ENCODE measurements around the gene TICAM2. TPM values are rescaled to one million over a fixed set of nuclear protein-coding genes. Genes with fewer than 3 reads are reported as not detected.
"Not testable (repeated sequence)": the region's sequence is repeated elsewhere in the genome, so short reads cannot be mapped to it uniquely, and the experiment has no call there.

TICAM2 gene, protein sequence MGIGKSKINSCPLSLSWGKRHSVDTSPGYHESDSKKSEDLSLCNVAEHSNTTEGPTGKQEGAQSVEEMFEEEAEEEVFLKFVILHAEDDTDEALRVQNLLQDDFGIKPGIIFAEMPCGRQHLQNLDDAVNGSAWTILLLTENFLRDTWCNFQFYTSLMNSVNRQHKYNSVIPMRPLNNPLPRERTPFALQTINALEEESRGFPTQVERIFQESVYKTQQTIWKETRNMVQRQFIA
- 0.36 TPM for polyA plus RNA-seq (2013, experiment 1 of 2)
- polyA plus RNA-seq (2013, experiment 2 of 2), result 0.39 TPM

DNA sequence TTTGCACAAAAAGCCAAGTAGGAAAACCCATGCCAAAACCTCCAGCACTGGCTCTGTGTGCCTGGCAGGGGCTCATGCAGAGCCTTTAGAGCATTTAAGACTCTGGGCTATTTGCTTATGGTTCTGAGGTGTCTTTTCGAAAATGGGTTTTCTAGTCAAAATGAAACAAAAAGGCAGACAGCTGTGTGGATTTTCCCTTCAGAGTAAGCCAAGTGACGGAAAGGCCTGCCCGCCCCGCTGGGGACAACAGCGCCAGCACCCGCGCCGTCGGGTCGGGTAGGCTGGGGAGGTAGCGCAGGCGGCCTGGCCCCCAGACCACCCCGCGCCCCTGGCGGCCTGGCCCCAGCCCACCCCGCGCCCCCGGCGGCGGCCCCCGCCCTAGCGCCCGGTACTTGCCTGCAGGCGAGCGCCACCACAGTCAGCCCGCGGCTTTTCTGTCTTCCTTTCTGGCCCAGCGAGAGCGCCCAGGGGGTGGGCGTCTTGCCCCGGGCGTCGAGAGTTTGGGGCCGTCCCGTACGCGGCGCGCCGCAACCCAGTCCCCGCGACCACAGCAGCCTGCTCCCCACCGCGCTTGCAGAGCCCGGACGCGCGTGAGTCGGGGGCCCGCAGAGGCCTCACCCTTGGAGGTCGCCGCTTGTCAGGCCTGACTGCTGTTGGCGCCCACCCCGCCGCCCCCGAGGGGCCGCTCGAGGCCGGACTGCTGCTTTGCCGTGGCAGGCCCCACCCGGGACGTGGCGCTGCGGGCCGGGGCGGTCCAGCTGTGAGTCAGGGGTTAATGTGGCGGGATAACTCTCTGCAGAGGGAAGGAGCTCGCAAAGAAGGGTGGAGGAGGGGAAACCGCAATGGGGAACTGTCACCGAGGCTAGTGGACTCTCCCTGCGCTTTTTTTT, at the start of gene TICAM2:
Gene TICAM2, minus strand, starts transcription at position 779 of the 890 bp plus-strand sequence. CDS start 21,223 bp downstream, outside the sequence.
- Histone ChIP-seq H3K23ac (ENCODE audit: low read depth, low read length, poor library complexity) (peak within 1 kb of the TSS; percentile 87), H3K79me1 (ENCODE audit: low read depth, low read length) (peaks cover 5% of the 10 kb centered on the region), H4K91ac (ENCODE audit: low read depth, low read length, poor library complexity) (no peak within 1 kb of the TSS), H3K27me3 (ENCODE audit: control insufficient read depth in 3 of 3, insufficient read depth in 3 of 3, low read depth in 1 of 3, low read length in 3 of 3) (no peaks in the 10 kb centered on the region), H3K4ac (ENCODE audit: low read length) (no peak within 1 kb of the TSS), H3K9ac (ENCODE audit: low read depth, low read length, poor library complexity) (peak within 1 kb of the TSS; percentile 83), H3K18ac (ENCODE audit: low read length) (peak within 1 kb of the TSS; percentile 98), H2BK15ac (ENCODE audit: low read length) (peak within 1 kb of the TSS; percentile 95), H2AFZ (ENCODE audit: low read length) (no peak within 1 kb of the TSS), H3K4me2 (ENCODE audit: insufficient read depth, low read length, poor library complexity, severe bottlenecking) (peak within 1 kb of the TSS; percentile 78), H4K8ac (ENCODE audit: low read depth, low read length) (no peak within 1 kb of the TSS), H2AK5ac (ENCODE audit: low read depth, low read length) (no peak within 1 kb of the TSS), H3K4me1 (ENCODE audit: control insufficient read depth in 2 of 2, insufficient read depth in 1 of 2, low read depth in 1 of 2, low read length in 2 of 2) (peaks cover 0 to 7% of the 10 kb centered on the region in 2 donors), H3K9me3 (replicated peaks in 1 of 2; ENCODE audit: control insufficient read depth in 2 of 2, insufficient read depth in 1 of 2, low read depth in 1 of 2, low read length in 2 of 2) (peaks cover 0 to 8% of the 10 kb centered on the region in 2 donors), H2BK5ac (ENCODE audit: low read length) (no peak within 1 kb of the TSS), H2BK120ac (ENCODE audit: low read depth, low read length) (peak within 1 kb of the TSS; percentile 67), H3K4me3 (ENCODE audit: low read length in 2 of 2) (peak within 1 kb of the TSS in 1 of 2 donors; percentile 75), H2BK12ac (ENCODE audit: low read length) (peak within 1 kb of the TSS; percentile 95), H3K36me3 (replicated peaks in 1 of 2; ENCODE audit: control insufficient read depth in 2 of 2, insufficient read depth in 2 of 2, low read length in 2 of 2) (peaks cover 3 to 19% of the 10 kb centered on the region in 2 donors), H3K27ac (replicated peaks; ENCODE audit: low read length) (peak within 1 kb of the TSS; percentile 56), H3K14ac (ENCODE audit: low read length) (peak within 1 kb of the TSS; percentile 31)
- DNase-seq (ENCODE audit: low spot score), result peak; percentile 47
- no CpG with 5 or more reads among the region's 71 CpGs for WGBS, 2 donors (ENCODE audit: extremely low coverage in 2 of 2, insufficient read length in 2 of 2, insufficient replicate concordance in 1 of 2)

DNA sequence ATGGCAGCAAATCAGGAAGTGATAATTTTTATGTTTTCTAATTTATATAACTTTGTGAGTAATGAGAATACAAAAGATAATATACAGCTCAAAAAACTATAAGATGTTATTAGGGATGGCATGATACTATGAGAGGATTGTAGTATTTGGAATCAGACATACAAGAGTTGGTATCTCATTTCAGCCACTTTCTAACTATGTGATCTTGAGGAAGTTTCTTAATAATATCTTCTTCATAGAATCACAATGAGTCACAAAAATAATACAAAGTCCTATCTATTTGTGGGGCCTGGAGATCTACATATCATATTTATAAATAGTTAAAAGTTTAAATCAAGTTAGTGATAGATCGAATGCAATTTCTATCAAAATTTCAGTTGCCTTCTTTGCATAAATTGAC, 47.3 kb upstream of the TICAM2 start:
- H3K23ac ChIP-seq (ENCODE audit: low read depth, low read length, poor library complexity), result no peak overlapping the region
- H3K4me1 ChIP-seq (ENCODE audit: control insufficient read depth in 2 of 2, insufficient read depth in 1 of 2, low read depth in 1 of 2, low read length in 2 of 2), result no peaks in the 10 kb centered on the region
- no peak overlapping the region for H2BK5ac ChIP-seq (ENCODE audit: low read length)
- no peak overlapping the region for H2BK120ac ChIP-seq (ENCODE audit: low read depth, low read length)
- no peaks in the 10 kb centered on the region for H3K27me3 ChIP-seq (ENCODE audit: control insufficient read depth in 3 of 3, insufficient read depth in 3 of 3, low read depth in 1 of 3, low read length in 3 of 3)
- no peaks in the 10 kb centered on the region for H3K9me3 ChIP-seq (replicated peaks in 1 of 2; ENCODE audit: control insufficient read depth in 2 of 2, insufficient read depth in 1 of 2, low read depth in 1 of 2, low read length in 2 of 2)
- no peak for DNase-seq (ENCODE audit: low spot score)
- H3K9ac ChIP-seq (ENCODE audit: low read depth, low read length, poor library complexity), result no peak overlapping the region
- H3K27ac ChIP-seq (replicated peaks; ENCODE audit: low read length), result no peak overlapping the region
- H3K36me3 ChIP-seq (replicated peaks in 1 of 2; ENCODE audit: control insufficient read depth in 2 of 2, insufficient read depth in 2 of 2, low read length in 2 of 2), result no peaks in the 10 kb centered on the region
- H3K4me2 ChIP-seq (ENCODE audit: insufficient read depth, low read length, poor library complexity, severe bottlenecking), result no peak overlapping the region
- no peak overlapping the region for H2BK15ac ChIP-seq (ENCODE audit: low read length)
- H3K79me1 ChIP-seq (ENCODE audit: low read depth, low read length), result no peaks in the 10 kb centered on the region
- no peak overlapping the region for H3K4me3 ChIP-seq (ENCODE audit: low read length in 2 of 2)
- no peak overlapping the region for H2BK12ac ChIP-seq (ENCODE audit: low read length)
- no peak overlapping the region for H4K91ac ChIP-seq (ENCODE audit: low read depth, low read length, poor library complexity)
- no peak overlapping the region for H4K8ac ChIP-seq (ENCODE audit: low read depth, low read length)
- no peak overlapping the region for H3K14ac ChIP-seq (ENCODE audit: low read length)
- no peak overlapping the region for H2AK5ac ChIP-seq (ENCODE audit: low read depth, low read length)
- H3K4ac ChIP-seq (ENCODE audit: low read length), result no peak overlapping the region
- no peak overlapping the region for H2AFZ ChIP-seq (ENCODE audit: low read length)
- no peak overlapping the region for H3K18ac ChIP-seq (ENCODE audit: low read length)
- no CpG with 5 or more reads among the region's 1 CpG for WGBS, 2 donors (ENCODE audit: extremely low coverage in 2 of 2, insufficient read length in 2 of 2, insufficient replicate concordance in 1 of 2)

DNA sequence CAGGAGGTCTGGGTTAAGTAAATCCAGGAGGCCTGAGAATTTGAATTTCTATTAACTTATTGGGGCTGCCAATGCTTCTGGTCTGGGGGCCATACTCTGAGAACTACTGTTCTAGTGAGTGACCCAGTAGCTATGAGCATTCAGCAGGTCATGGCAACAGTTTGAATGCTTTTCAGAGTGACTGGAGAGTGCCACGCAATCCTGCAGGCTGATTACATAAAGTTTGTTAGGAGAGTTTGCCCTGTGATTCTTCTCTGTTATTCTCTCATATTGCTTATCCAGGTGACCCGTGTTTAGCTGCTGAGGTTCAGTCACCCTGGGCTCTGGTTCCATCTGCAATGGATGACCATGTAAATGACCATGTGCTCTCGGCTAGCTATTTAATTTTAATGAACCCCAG, 45.8 kb upstream of the TICAM2 start:
- H3K4me2 ChIP-seq (ENCODE audit: insufficient read depth, low read length, poor library complexity, severe bottlenecking), result no peak overlapping the region
- H2AK5ac ChIP-seq (ENCODE audit: low read depth, low read length), result no peak overlapping the region
- no peak overlapping the region for H3K27ac ChIP-seq (replicated peaks; ENCODE audit: low read length)
- no peak overlapping the region for H3K23ac ChIP-seq (ENCODE audit: low read depth, low read length, poor library complexity)
- no peak overlapping the region for H2BK12ac ChIP-seq (ENCODE audit: low read length)
- H3K36me3 ChIP-seq (replicated peaks in 1 of 2; ENCODE audit: control insufficient read depth in 2 of 2, insufficient read depth in 2 of 2, low read length in 2 of 2), result no peaks in the 10 kb centered on the region
- no peaks in the 10 kb centered on the region for H3K4me1 ChIP-seq (ENCODE audit: control insufficient read depth in 2 of 2, insufficient read depth in 1 of 2, low read depth in 1 of 2, low read length in 2 of 2)
- H2BK120ac ChIP-seq (ENCODE audit: low read depth, low read length), result no peak overlapping the region
- no peak overlapping the region for H2AFZ ChIP-seq (ENCODE audit: low read length)
- H3K9ac ChIP-seq (ENCODE audit: low read depth, low read length, poor library complexity), result no peak overlapping the region
- H3K27me3 ChIP-seq (ENCODE audit: control insufficient read depth in 3 of 3, insufficient read depth in 3 of 3, low read depth in 1 of 3, low read length in 3 of 3), result no peaks in the 10 kb centered on the region
- DNase-seq (ENCODE audit: low spot score), result no peak
- H4K91ac ChIP-seq (ENCODE audit: low read depth, low read length, poor library complexity), result no peak overlapping the region
- no peak overlapping the region for H3K4me3 ChIP-seq (ENCODE audit: low read length in 2 of 2)
- no peaks in the 10 kb centered on the region for H3K9me3 ChIP-seq (replicated peaks in 1 of 2; ENCODE audit: control insufficient read depth in 2 of 2, insufficient read depth in 1 of 2, low read depth in 1 of 2, low read length in 2 of 2)
- H3K14ac ChIP-seq (ENCODE audit: low read length), result no peak overlapping the region
- no peaks in the 10 kb centered on the region for H3K79me1 ChIP-seq (ENCODE audit: low read depth, low read length)
- H4K8ac ChIP-seq (ENCODE audit: low read depth, low read length), result no peak overlapping the region
- H3K4ac ChIP-seq (ENCODE audit: low read length), result no peak overlapping the region
- WGBS, 2 donors (ENCODE audit: extremely low coverage in 2 of 2, insufficient read length in 2 of 2, insufficient replicate concordance in 1 of 2), result no CpG with 5 or more reads among the region's 3 CpGs
- H3K18ac ChIP-seq (ENCODE audit: low read length), result no peak overlapping the region
- no peak overlapping the region for H2BK15ac ChIP-seq (ENCODE audit: low read length)
- H2BK5ac ChIP-seq (ENCODE audit: low read length), result no peak overlapping the region

DNA sequence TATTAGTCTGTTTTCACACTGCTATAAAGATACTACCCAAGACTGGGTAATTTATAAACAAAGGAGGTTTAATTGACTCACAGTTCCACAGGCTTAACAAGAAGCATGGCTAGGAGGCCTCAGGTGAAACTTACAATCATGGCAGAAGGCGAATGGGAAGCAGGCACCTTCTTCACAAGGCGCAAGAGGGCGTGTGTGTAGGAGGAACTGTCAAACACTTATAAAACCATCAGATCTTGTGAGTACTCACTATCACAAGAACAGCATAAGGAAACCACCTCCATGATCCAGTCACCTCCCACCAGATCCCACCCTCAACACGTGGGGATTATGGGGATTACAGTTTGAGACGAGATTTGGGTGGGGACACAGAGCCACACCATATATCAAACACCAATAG, 43.1 kb upstream of the TICAM2 start:
- no CpG with 5 or more reads among the region's 5 CpGs for WGBS, 2 donors (ENCODE audit: extremely low coverage in 2 of 2, insufficient read length in 2 of 2, insufficient replicate concordance in 1 of 2)
- H3K23ac ChIP-seq (ENCODE audit: low read depth, low read length, poor library complexity); H3K4me3 ChIP-seq (ENCODE audit: low read length in 2 of 2); H2AK5ac ChIP-seq (ENCODE audit: low read depth, low read length); H2BK15ac ChIP-seq (ENCODE audit: low read length); H2BK5ac ChIP-seq (ENCODE audit: low read length); H4K91ac ChIP-seq (ENCODE audit: low read depth, low read length, poor library complexity); H3K4me1 ChIP-seq (ENCODE audit: control insufficient read depth in 2 of 2, insufficient read depth in 1 of 2, low read depth in 1 of 2, low read length in 2 of 2); H3K79me1 ChIP-seq (ENCODE audit: low read depth, low read length); H3K9me3 ChIP-seq (replicated peaks in 1 of 2; ENCODE audit: control insufficient read depth in 2 of 2, insufficient read depth in 1 of 2, low read depth in 1 of 2, low read length in 2 of 2); H3K27me3 ChIP-seq (ENCODE audit: control insufficient read depth in 3 of 3, insufficient read depth in 3 of 3, low read depth in 1 of 3, low read length in 3 of 3); H4K8ac ChIP-seq (ENCODE audit: low read depth, low read length); H2BK12ac ChIP-seq (ENCODE audit: low read length); H3K9ac ChIP-seq (ENCODE audit: low read depth, low read length, poor library complexity); H3K18ac ChIP-seq (ENCODE audit: low read length); H2AFZ ChIP-seq (ENCODE audit: low read length); H3K4me2 ChIP-seq (ENCODE audit: insufficient read depth, low read length, poor library complexity, severe bottlenecking); H3K27ac ChIP-seq (replicated peaks; ENCODE audit: low read length); H2BK120ac ChIP-seq (ENCODE audit: low read depth, low read length); DNase-seq (ENCODE audit: low spot score); H3K36me3 ChIP-seq (replicated peaks in 1 of 2; ENCODE audit: control insufficient read depth in 2 of 2, insufficient read depth in 2 of 2, low read length in 2 of 2); H3K4ac ChIP-seq (ENCODE audit: low read length); H3K14ac ChIP-seq (ENCODE audit: low read length): not testable (repeated sequence)
